Muscle of leg (tissue), 11 donors: ENCODE data around the gene PLAAT4. TPM values are rescaled to one million over a fixed set of nuclear protein-coding genes. Genes with fewer than 3 reads are reported as not detected.

Experiments used
- DNase-seq: peaks from one replicate; pipeline ENCODE4 v3.0.0; 2013
- H3K27ac ChIP-seq: one replicate; pipeline ENCODE4 v1.5.1; 2013; ENCODE audit warnings: mild to moderate bottlenecking, low read length, control low read depth
- H3K27me3 ChIP-seq: one replicate; pipeline ENCODE4 v1.6.1; 2013; ENCODE audit warnings: low read length; ENCODE audit not compliant: control insufficient read depth, insufficient read depth
- H3K36me3 ChIP-seq: one replicate; pipeline ENCODE4 v1.6.1; 2013; ENCODE audit warnings: low read length; ENCODE audit not compliant: control insufficient read depth, insufficient read depth
- H3K4me1 ChIP-seq: one replicate; pipeline ENCODE4 v1.6.1; 2013; ENCODE audit warnings: low read length; ENCODE audit not compliant: control insufficient read depth, insufficient read depth
- H3K4me3 ChIP-seq: one replicate; pipeline ENCODE4 v1.5.1; 2013; ENCODE audit warnings: low read length, control low read depth
- H3K9me3 ChIP-seq: replicated peaks from 2 replicates; pipeline ENCODE4 v1.6.1; 2013; ENCODE audit warnings: low read depth, low read length; ENCODE audit not compliant: control insufficient read depth
- WGBS: methylation state at CpG from one replicate; pipeline ENCODE4 v1.1.5; 2013; ENCODE audit warnings: missing lambda C conversion rate; ENCODE audit not compliant: insufficient coverage; 5-methylcytosine and 5-hydroxymethylcytosine counted together
- polyA plus RNA-seq, 8 donors: library from polyadenylated mRNA; unstranded; fragments of 120-200 nt; gene quantifications; one replicate each; pipeline versions ENCODE4 v1.2.1 to v1.2.3, GENCODE V29; 2013; ENCODE audit warnings: inconsistent platforms in 1 of 8, low replicate concordance in 1 of 8; ENCODE audit not compliant: insufficient read length in 8 of 8, insufficient read depth in 1 of 8
- total RNA-seq: library from RNA; stranded (reverse); fragments of 120-200 nt; gene quantifications from one replicate; pipeline ENCODE4 v1.2.4, GENCODE V29; 2013

Gene PLAAT4
- total and polyA plus RNA-seq, 9 donors, result 2.0 to 5.9 (median 3.8) TPM

DNA sequence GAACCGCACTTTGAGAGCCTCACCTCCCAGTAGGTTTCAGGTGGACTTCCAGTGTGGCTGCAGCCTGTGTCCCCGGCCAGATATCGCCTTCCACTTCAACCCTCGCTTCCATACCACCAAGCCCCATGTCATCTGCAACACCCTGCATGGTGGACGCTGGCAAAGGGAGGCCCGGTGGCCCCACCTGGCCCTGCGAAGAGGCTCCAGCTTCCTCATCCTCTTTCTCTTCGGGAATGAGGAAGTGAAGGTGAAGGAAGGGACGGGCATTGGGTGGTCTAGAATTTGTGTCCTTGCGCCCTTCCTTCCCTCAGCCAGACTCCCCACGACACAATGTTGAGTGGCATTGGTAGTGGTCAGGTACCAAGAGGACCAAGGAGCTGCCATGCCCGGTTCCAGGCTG is 27.9 kb upstream of the PLAAT4 start:
- Histone ChIP-seq H3K27me3 (no peaks in the 10 kb centered on the region), H3K9me3 (no peaks in the 10 kb centered on the region), H3K36me3 (no peaks in the 10 kb centered on the region), H3K4me3 (no peak overlapping the region), H3K27ac (no peak overlapping the region), H3K4me1 (peaks cover 36% of the 10 kb centered on the region)
- no peak for DNase-seq
- WGBS, result 94% methylated on average over 6 of the region's 12 CpGs

DNA sequence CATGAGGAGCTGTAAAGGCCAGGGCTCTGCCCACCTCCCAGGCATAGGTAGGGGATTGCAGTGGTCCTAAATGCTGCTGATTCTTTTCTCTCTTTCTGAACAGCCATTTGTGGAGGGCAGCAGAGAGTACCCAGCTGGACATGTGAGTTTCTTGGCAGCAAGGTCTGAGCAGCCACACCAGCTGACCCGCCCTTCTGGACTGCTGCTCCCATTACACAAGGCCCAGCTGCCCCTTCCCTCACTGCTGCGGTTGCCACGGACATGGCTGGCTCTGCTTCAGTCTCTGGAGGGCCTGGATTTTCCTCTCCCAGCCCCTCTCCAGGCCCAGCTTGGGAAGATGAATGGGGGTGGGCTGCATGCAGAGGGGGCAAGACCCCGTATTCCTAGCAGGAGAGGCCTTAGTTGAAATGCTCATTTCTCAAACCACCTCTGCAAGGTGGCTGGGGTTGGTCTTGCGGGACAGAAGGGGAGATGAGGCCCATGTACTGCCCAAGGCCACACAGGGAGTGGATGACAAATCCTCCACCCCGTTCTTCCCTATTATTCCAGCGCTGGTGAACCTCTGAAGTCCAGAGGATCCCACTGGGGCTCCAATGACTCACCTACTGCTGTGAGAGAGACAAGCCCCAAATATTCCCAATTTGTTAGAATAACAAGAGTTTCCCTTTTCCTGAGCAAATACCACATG is 26.1 kb upstream of the PLAAT4 start:
- Histone ChIP-seq H3K9me3 (no peaks in the 10 kb centered on the region), H3K27ac (peak overlapping the region; percentile 79), H3K27me3 (no peaks in the 10 kb centered on the region), H3K36me3 (no peaks in the 10 kb centered on the region), H3K4me1 (peaks cover 27% of the 10 kb centered on the region), H3K4me3 (no peak overlapping the region)
- 41% methylated on average over 4 of the region's 7 CpGs for WGBS
- peak; percentile 77 for DNase-seq

GRCh38 chr11:63511048-63511748 is 25.4 kb upstream of the PLAAT4 start:
- peak; percentile 7 for DNase-seq
- WGBS, result 63% methylated on average over 7 of the region's 11 CpGs
- Histone ChIP-seq H3K4me3 (no peak overlapping the region), H3K27ac (peak overlapping the region; percentile 79), H3K36me3 (no peaks in the 10 kb centered on the region), H3K4me1 (peaks cover 24% of the 10 kb centered on the region), H3K9me3 (no peaks in the 10 kb centered on the region), H3K27me3 (no peaks in the 10 kb centered on the region)

- no peak overlapping the region for H3K4me3 ChIP-seq
- 88% methylated on average over 5 of the region's 7 CpGs for WGBS
- DNase-seq, result no peak
- H3K36me3 ChIP-seq, result no peaks in the 10 kb centered on the region
- H3K27ac ChIP-seq, result no peak overlapping the region
- peaks cover 20% of the 10 kb centered on the region for H3K4me1 ChIP-seq
- H3K9me3 ChIP-seq, result no peaks in the 10 kb centered on the region
- H3K27me3 ChIP-seq, result no peaks in the 10 kb centered on the region
Measured at GRCh38 chr11:63512816-63513215, 23.8 kb upstream of the PLAAT4 start.

DNA sequence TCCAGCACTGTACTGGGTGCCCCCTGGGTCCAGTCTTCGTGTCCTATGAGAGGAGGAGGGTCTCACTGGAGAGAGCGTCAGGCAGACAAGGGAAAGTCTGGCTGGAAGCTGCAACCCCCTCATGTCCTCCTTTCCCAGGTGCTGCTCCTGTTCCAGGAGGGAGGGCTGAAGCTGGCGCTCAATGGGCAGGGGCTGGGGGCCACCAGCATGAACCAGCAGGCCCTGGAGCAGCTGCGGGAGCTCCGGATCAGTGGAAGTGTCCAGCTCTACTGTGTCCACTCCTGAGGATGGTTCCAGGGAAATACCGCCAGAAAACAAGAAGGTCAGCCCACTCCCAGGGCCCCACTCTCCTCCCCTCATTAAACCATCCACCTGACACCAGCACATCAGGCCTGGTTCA is 20.5 kb upstream of the PLAAT4 start:
- H3K27ac ChIP-seq, result no peak overlapping the region
- H3K4me1 ChIP-seq, result peaks cover 5% of the 10 kb centered on the region
- H3K27me3 ChIP-seq, result no peaks in the 10 kb centered on the region
- 71% methylated on average over 6 of the region's 6 CpGs for WGBS
- H3K4me3 ChIP-seq, result no peak overlapping the region
- H3K36me3 ChIP-seq, result no peaks in the 10 kb centered on the region
- no peak for DNase-seq
- H3K9me3 ChIP-seq, result no peaks in the 10 kb centered on the region

DNA sequence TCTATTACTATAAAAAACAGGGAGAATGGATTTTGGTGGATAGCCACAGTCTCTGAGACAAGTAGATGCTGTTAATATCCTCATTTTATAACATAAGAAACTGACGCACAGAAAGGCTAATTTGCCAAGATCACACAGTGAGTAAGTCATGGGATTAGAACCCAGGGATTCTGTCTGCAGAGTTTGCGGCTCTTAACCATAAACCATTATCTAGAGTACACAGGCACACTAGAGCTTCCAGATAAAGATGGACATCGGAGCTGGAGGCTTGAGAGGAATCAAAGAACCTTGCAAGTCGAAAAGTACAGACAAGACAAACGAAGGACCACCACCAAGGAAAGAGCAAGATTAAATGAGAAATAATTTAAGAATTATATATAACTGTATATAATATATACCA is 19.5 kb upstream of the PLAAT4 start:
- Histone ChIP-seq H3K4me1 (no peaks in the 10 kb centered on the region), H3K4me3 (no peak overlapping the region), H3K9me3 (no peaks in the 10 kb centered on the region), H3K27ac (no peak overlapping the region), H3K36me3 (no peaks in the 10 kb centered on the region), H3K27me3 (no peaks in the 10 kb centered on the region)
- WGBS, result no CpG with 5 or more reads among the region's 5 CpGs
- DNase-seq, result no peak

DNA sequence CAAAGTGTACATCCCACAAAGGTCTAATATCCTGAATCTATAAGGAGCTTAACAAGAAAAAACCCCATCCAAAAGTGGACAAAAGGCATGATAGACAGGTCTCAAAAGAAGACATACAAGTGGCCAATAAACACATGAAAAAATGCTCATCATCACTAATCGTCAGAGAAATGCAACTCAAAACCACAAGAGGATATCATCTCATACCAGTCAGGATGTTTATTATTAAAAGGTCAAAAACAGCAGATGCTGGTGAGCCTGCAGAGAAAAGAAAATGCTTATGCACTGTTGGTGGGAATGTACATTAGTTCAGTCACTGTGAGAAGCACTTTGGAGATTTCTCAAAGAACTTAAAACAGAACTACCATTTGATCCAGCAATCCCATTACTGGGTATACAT is 18.1 kb upstream of the PLAAT4 start:
- H3K9me3 ChIP-seq, result no peaks in the 10 kb centered on the region
- H3K27me3 ChIP-seq, result peaks cover 2% of the 10 kb centered on the region
- WGBS, result no CpG with 5 or more reads among the region's 1 CpG
- H3K4me1 ChIP-seq, result no peaks in the 10 kb centered on the region
- no peak overlapping the region for H3K4me3 ChIP-seq
- no peak overlapping the region for H3K27ac ChIP-seq
- no peaks in the 10 kb centered on the region for H3K36me3 ChIP-seq
- no peak for DNase-seq

DNA sequence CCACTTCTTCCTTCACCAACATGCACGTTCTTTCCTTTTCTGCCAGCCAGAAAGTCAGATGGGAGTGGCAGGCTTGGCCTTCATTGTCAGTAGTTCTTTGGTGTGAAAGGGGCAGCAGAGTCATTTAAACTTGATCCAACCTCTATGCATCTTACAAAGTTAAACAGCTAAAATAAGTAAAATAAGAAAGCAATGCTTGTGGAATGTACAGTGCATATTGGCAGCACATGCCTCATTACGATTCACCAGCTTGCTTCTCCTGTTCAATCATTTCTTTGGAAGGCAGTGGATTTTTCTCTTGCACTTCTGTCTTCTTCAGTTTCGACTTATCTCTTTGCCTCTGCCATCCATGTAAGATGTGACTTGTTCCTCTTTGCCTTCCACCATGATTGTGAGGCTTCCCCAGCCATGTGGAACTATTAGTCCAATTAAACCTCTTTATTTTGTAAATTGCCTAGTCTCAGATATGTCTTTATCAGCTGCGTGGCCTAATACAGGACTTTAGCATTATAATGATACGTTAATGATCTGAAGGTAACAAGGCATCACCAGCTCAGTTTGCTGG is 15.9 kb upstream of the PLAAT4 start:
- DNase-seq, result no peak
- no peak overlapping the region for H3K27ac ChIP-seq
- 94% methylated on average over 3 of the region's 5 CpGs for WGBS

DNA sequence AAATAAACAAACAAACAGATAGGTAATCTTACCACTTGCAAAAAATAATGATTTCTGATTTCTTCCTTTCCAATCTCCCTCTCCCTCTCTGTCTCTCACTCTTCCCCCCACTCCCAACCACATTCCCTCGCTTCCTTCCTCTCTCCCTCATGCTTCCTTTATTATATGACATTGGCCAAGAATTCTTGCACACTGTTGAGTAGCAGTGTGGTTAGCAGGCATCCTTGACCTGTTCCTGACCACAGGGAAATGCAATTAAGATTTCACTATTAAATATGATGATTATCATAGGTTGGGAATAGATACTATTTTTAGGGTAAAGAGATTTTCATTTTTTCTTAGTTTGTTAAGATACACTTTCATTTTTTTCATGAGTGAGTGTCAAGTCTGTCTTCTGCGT is 14.7 kb upstream of the PLAAT4 start:
- Histone ChIP-seq H3K9me3 (no peaks in the 10 kb centered on the region), H3K4me1 (no peaks in the 10 kb centered on the region), H3K27me3 (peaks cover 2% of the 10 kb centered on the region), H3K27ac (no peak overlapping the region), H3K36me3 (no peaks in the 10 kb centered on the region), H3K4me3 (no peak overlapping the region)
- WGBS, result no CpG with 5 or more reads among the region's 2 CpGs
- DNase-seq, result no peak

More for the DNA sequence above, 15.9 kb upstream of the PLAAT4 start:
- H3K27me3 ChIP-seq, result peaks cover 2% of the 10 kb centered on the region
- no peak overlapping the region for H3K4me3 ChIP-seq
- H3K36me3 ChIP-seq, result no peaks in the 10 kb centered on the region
- H3K4me1 ChIP-seq, result no peaks in the 10 kb centered on the region
- H3K9me3 ChIP-seq, result no peaks in the 10 kb centered on the region

DNA sequence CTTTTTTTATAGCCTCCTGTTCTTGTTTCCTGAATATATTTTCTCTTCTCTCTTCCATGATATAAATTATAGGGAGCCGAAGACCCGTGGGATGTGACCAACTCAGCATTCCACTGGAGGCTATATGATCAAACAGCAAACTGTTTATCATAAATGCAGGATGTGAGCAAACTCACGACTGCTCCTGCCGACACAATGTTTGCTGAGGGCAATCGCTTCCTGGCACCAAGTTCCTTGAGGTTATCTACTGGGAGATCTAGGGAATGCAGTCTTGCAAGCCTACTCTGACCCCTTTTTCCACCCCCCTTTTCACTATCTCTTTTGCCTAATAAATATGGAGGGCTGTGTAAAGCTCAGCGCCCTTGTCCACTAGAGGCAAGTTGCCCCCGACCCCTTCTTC is 13.5 kb upstream of the PLAAT4 start:
- Histone ChIP-seq H3K27ac (no peak overlapping the region), H3K9me3 (no peaks in the 10 kb centered on the region), H3K36me3 (no peaks in the 10 kb centered on the region), H3K4me1 (no peaks in the 10 kb centered on the region), H3K4me3 (no peak overlapping the region), H3K27me3 (peaks cover 2% of the 10 kb centered on the region)
- 100% methylated on average over 3 of the region's 7 CpGs for WGBS
- no peak for DNase-seq
